Ishikawa (cell line): ENCODE data around the gene LRRC2.

Experiments used
- CREB1 ChIP-seq: IDR thresholded peaks from 2 replicates; pipeline ENCODE4 v1.6.1; 2012; ENCODE audit warnings: low read depth
- EGR1 ChIP-seq: IDR thresholded peaks from 2 replicates; pipeline ENCODE4 v1.6.1; 2012
- EP300 ChIP-seq: IDR thresholded peaks from 2 replicates; pipeline ENCODE4 v1.6.1; 2012; ENCODE audit warnings: borderline replicate concordance
- FOXM1 ChIP-seq: IDR thresholded peaks from 2 replicates; pipeline ENCODE4 v1.6.1; 2012; ENCODE audit warnings: low read depth, borderline replicate concordance
- NFIC ChIP-seq: IDR thresholded peaks from 2 replicates; pipeline ENCODE4 v1.6.1; 2012
- RAD21 ChIP-seq: IDR thresholded peaks from 2 replicates; pipeline ENCODE4 v1.6.1; 2012; ENCODE audit warnings: low read depth
- TAF1 ChIP-seq: IDR thresholded peaks from 2 replicates; pipeline ENCODE4 v1.6.1; 2012; ENCODE audit warnings: low read depth, mild to moderate bottlenecking
- TCF12 ChIP-seq: IDR thresholded peaks from 2 replicates; pipeline ENCODE4 v1.6.1; 2012; ENCODE audit warnings: low read depth
- TEAD4 ChIP-seq: IDR thresholded peaks from 2 replicates; pipeline ENCODE4 v1.6.1; 2012
- YY1 ChIP-seq: IDR thresholded peaks from 2 replicates; pipeline ENCODE4 v1.6.1; 2012; ENCODE audit warnings: low read depth
- ZBTB7A ChIP-seq: IDR thresholded peaks from 2 replicates; pipeline ENCODE4 v1.6.1; 2012; ENCODE audit warnings: low read depth
- TF ChIP-seq, protein P1 (sequence below): IDR thresholded peaks from 2 replicates; pipeline ENCODE4 v1.6.1; 2012; ENCODE audit warnings: low read depth, mild to moderate bottlenecking
- TF ChIP-seq, protein P2 (sequence below): IDR thresholded peaks from 2 replicates; pipeline ENCODE4 v1.6.1; 2012
- TF ChIP-seq, protein P3 (sequence below): IDR thresholded peaks from 2 replicates; pipeline ENCODE4 v1.6.1; 2012

Gene LRRC2

DNA sequence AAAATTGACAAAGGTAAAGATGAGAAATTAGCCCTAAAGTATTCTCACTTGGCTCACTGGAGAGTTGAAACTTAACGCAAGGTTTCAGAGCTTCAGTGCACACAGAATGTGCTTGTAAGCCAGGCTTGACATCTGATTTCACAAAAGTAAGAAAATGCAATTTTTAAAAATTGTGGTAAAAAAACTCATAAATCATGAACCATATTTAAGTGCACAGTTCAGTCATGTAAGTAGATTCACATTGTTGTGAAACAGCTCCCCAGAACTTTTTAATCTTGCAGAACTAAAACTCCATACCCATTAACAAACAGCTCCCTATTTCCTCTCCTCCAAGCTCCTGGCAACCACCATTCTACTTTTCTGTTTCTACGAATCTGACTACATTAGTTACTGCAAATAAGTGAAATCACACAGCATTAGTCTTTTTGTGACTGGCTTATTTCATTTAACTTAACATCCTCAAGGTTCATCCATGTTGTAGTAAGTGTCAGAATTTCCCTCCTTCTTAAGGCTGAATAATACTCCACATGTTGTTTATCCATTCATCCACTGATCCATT is 53.8 kb downstream of the LRRC2 start:
- no peak for TF ChIP-seq TAF1
- no peak for TF ChIP-seq NFIC
- TF ChIP-seq, protein P1, sequence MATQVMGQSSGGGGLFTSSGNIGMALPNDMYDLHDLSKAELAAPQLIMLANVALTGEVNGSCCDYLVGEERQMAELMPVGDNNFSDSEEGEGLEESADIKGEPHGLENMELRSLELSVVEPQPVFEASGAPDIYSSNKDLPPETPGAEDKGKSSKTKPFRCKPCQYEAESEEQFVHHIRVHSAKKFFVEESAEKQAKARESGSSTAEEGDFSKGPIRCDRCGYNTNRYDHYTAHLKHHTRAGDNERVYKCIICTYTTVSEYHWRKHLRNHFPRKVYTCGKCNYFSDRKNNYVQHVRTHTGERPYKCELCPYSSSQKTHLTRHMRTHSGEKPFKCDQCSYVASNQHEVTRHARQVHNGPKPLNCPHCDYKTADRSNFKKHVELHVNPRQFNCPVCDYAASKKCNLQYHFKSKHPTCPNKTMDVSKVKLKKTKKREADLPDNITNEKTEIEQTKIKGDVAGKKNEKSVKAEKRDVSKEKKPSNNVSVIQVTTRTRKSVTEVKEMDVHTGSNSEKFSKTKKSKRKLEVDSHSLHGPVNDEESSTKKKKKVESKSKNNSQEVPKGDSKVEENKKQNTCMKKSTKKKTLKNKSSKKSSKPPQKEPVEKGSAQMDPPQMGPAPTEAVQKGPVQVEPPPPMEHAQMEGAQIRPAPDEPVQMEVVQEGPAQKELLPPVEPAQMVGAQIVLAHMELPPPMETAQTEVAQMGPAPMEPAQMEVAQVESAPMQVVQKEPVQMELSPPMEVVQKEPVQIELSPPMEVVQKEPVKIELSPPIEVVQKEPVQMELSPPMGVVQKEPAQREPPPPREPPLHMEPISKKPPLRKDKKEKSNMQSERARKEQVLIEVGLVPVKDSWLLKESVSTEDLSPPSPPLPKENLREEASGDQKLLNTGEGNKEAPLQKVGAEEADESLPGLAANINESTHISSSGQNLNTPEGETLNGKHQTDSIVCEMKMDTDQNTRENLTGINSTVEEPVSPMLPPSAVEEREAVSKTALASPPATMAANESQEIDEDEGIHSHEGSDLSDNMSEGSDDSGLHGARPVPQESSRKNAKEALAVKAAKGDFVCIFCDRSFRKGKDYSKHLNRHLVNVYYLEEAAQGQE: no peak
- TF ChIP-seq ZBTB7A: no peak
- TF ChIP-seq FOXM1: no peak

DNA sequence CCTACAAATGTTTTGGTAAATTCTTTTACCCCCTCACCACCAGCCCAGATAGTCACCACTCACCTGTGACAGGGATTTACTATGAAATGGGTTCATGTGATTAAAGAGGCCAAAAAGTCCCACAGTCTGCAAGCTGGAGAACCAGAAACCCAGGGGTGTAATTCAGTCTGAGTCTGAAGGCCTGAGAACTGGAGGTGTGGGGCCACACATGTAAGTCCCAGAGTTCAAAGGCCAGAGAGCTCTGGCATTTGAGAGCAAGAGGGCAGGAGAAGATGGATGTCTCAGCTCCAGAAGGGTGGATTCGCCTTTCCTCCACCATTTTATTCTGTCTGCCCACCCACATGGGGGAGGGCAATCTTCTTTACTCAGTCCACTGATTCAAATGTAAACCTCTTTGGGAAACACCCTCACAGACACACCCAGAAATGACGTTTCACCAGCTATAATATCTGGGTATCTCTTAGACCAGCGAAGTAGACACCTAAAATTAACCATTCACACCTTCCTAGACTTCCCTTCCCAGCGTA is 56.4 kb downstream of the LRRC2 start:
- TF ChIP-seq RAD21 (no peak), FOXM1 (no peak), ZBTB7A (no peak), EP300 (no peak), YY1 (no peak), TAF1 (no peak)
- TF ChIP-seq, protein P2, sequence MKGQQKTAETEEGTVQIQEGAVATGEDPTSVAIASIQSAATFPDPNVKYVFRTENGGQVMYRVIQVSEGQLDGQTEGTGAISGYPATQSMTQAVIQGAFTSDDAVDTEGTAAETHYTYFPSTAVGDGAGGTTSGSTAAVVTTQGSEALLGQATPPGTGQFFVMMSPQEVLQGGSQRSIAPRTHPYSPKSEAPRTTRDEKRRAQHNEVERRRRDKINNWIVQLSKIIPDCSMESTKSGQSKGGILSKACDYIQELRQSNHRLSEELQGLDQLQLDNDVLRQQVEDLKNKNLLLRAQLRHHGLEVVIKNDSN: no peak
- TF ChIP-seq, protein P3, sequence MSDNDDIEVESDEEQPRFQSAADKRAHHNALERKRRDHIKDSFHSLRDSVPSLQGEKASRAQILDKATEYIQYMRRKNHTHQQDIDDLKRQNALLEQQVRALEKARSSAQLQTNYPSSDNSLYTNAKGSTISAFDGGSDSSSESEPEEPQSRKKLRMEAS: no peak

DNA sequence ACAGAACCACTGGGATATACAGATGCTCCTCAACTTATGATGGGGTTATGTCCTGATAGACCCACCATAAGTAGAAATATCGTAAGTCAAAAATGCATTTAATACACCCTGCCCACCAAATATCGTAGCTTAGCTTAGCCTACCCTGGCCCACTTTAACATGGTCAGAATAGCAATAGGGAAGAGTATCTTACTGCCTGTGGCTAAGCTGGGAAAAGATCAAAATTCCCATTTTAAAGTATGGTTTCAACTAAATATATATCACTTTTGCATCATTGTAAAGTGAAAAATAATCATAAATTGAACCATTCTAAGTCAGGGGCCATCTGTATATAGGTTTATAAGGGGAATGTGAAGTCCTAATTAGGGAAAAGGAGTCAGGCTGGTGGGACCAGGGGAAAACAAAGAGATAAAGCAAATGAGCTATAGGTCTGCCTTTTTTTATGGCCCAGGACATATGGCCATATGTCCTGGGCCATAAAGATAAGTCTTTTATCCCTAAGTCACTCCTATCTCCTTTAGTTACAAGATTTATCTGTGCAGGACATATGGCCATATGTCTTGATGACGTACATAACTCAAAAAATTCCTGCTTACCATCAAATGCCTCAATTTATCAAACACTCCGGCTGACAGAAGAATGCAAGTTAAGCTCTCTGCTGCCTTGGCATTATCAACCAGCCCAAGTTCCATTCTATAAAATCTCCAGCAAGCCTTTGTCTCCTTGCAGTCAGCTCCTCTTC is 57.1 kb downstream of the LRRC2 start:
- TF ChIP-seq CREB1 (no peak), FOXM1 (no peak), TEAD4 (no peak), TCF12 (no peak)
- TF ChIP-seq, protein P2: no peak
- TF ChIP-seq, protein P1: no peak

DNA sequence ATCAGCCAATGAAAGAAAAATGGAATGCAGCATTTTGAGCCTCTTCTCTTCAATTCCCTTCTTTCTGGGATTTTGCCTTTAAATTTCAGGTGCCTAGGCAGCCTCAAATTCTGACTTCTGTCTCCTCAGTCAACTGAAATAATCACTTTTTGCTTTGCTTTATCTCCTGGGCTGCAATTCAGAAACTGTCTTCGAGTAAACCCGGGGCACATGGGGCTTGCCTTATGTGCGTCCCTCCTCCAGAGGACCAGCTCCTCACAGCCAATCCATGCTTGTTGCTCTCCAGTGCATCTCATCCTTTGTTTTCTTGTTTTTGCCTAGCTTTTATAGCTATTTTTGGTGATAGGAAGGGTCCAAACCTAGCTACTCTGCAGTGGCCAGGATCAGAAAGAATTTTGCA is 59.6 kb downstream of the LRRC2 start:
- no peak for TF ChIP-seq NFIC
- TF ChIP-seq, protein P3: 0 out of 2 replicates have a peak, but pooled peaks have one; percentile 31

DNA sequence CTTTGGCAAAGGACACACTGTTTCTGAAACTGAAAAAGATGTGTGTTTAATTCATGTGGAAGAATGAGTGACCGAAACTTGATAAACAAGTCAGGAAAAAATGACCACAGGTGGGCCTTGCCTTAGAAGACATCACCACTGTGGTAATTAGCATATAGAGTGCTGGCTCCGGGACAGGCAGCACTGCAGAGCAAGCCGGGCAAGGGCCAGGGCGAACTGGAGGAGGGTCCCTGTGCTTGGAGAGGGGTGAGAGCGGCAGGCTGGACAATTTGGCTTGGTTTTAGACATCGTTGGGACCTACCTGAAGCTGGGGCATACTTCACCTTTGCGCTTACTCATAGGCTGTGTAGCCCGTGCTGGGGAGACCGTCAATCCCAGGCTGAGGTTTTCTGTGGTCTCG is 60.1 kb downstream of the LRRC2 start:
- TF ChIP-seq TEAD4 (no peak), ZBTB7A (no peak), TCF12 (no peak), EP300 (no peak), RAD21 (no peak), EGR1 (no peak), FOXM1 (no peak), CREB1 (no peak), YY1 (no peak), TAF1 (no peak)
- TF ChIP-seq, protein P1: no peak
- TF ChIP-seq, protein P2: no peak
- TF ChIP-seq, protein P3: no peak
